Measurements from ENCODE around the gene C10orf71. TPM values are rescaled to one million over a fixed set of nuclear protein-coding genes. Genes with fewer than 3 reads are reported as not detected.

C10orf71 gene
- polyA plus RNA-seq, 1 of the 3 experiments (the other 2 are of a cell fraction) = not detected

- ChIA-PET CTCF (interaction anchor here (0.6 to 2.6 kb wide), 2 partner anchors 8 to 109 kb away, joined by 3 to 7 read pairs; no protein-coding TSS in a partner anchor), POLR2A (no interaction called here)
- no peak overlapping the region for H3K9ac ChIP-seq
- H3K4me2 ChIP-seq = no peak overlapping the region
- H3K27ac ChIP-seq (ENCODE audit: low read depth in 2 of 2, low read length in 1 of 2) = no peak overlapping the region
- no peak overlapping the region for H3K4me3 ChIP-seq (ENCODE audit: low read depth in 2 of 2, low read length in 1 of 2)
- DNase-seq = no peak
- 47% methylated on average over 4 of the region's 4 CpGs for WGBS (ENCODE audit: low lambda C conversion rate)
- no peaks in the 10 kb centered on the region for H4K20me1 ChIP-seq (ENCODE audit: insufficient read depth)
- H3K79me2 ChIP-seq (ENCODE audit: insufficient read depth) = no peaks in the 10 kb centered on the region
- no peaks in the 10 kb centered on the region for H3K9me3 ChIP-seq
- TF ChIP-seq RAD21 (IDR thresholded peaks at IDR 0.05; ENCODE audit: low read length) (no peak), FOXJ3 (CRISPR knock-in tag; IDR thresholded peaks at IDR 0.05) (no peak), USF1 (IDR thresholded peaks at IDR 0.05; ENCODE audit: borderline replicate concordance, low read depth) (no peak), GATA2 (CRISPR knock-in tag; IDR thresholded peaks at IDR 0.05) (no peak)
- no peaks in the 10 kb centered on the region for H3K9me2 ChIP-seq
- no peaks in the 10 kb centered on the region for H3K36me3 ChIP-seq (replicated peaks in 1 of 2; ENCODE audit: control insufficient read depth in 1 of 2, insufficient read depth in 2 of 2, low read length in 1 of 2)
- no peaks in the 10 kb centered on the region for H3K27me3 ChIP-seq (ENCODE audit: insufficient read depth)
- H2AFZ ChIP-seq (ENCODE audit: low read depth) = no peak overlapping the region
- peaks cover 0 to 48% of the 10 kb centered on the region in 2 experiments; a peak in 2 of 4 replicates for H3K4me1 ChIP-seq (ENCODE audit: control insufficient read depth in 1 of 2, insufficient read depth in 2 of 2, low read depth in 1 of 2, low read length in 1 of 2)
- no peaks in the 10 kb centered on the region for H3F3A ChIP-seq (replicated peaks; ENCODE audit: insufficient read depth)
Measured at GRCh38 chr10:49286686-49287085, 12.3 kb upstream of the C10orf71 start.

GRCh38 chr10:49287689-49288340 lies 11.2 kb upstream of the C10orf71 start:
- H3K27me3 ChIP-seq (ENCODE audit: insufficient read depth) = no peaks in the 10 kb centered on the region
- H3K4me2 ChIP-seq = no peak overlapping the region
- no peaks in the 10 kb centered on the region for H3K9me2 ChIP-seq
- peaks cover 0 to 47% of the 10 kb centered on the region in 2 experiments; a peak in 2 of 4 replicates for H3K4me1 ChIP-seq (ENCODE audit: control insufficient read depth in 1 of 2, insufficient read depth in 2 of 2, low read depth in 1 of 2, low read length in 1 of 2)
- no peaks in the 10 kb centered on the region for H3F3A ChIP-seq (replicated peaks; ENCODE audit: insufficient read depth)
- no peak overlapping the region for H3K9ac ChIP-seq
- H3K79me2 ChIP-seq (ENCODE audit: insufficient read depth) = no peaks in the 10 kb centered on the region
- WGBS (ENCODE audit: low lambda C conversion rate) = 47% methylated on average over 7 of the region's 9 CpGs
- H3K9me3 ChIP-seq = no peaks in the 10 kb centered on the region
- TF ChIP-seq RAD21 (IDR thresholded peaks at IDR 0.05; ENCODE audit: low read length) = no peak
- TF ChIP-seq NFIC (IDR thresholded peaks at IDR 0.05; ENCODE audit: borderline replicate concordance) = no peak
- no peak overlapping the region for H3K4me3 ChIP-seq (ENCODE audit: low read depth in 2 of 2, low read length in 1 of 2)
- H3K36me3 ChIP-seq (replicated peaks in 1 of 2; ENCODE audit: control insufficient read depth in 1 of 2, insufficient read depth in 2 of 2, low read length in 1 of 2) = no peaks in the 10 kb centered on the region
- H2AFZ ChIP-seq (ENCODE audit: low read depth) = no peak overlapping the region
- CTCF ChIA-PET = interaction anchor here (1.1 to 2.6 kb wide), 3 partner anchors 9 to 123 kb away, joined by 3 to 7 read pairs (median 4); no protein-coding TSS in a partner anchor
- no peaks in the 10 kb centered on the region for H4K20me1 ChIP-seq (ENCODE audit: insufficient read depth)
- POLR2A ChIA-PET = no interaction called here
- H3K27ac ChIP-seq (ENCODE audit: low read depth in 2 of 2, low read length in 1 of 2) = no peak overlapping the region
- DNase-seq = no peak

- Histone ChIP-seq H3K4me2 (no peak overlapping the region), H3F3A (replicated peaks; ENCODE audit: insufficient read depth) (no peaks in the 10 kb centered on the region), H4K20me1 (ENCODE audit: insufficient read depth) (no peaks in the 10 kb centered on the region), H3K79me2 (ENCODE audit: insufficient read depth) (no peaks in the 10 kb centered on the region), H2AFZ (ENCODE audit: low read depth) (no peak overlapping the region), H3K27ac (ENCODE audit: low read depth in 2 of 2, low read length in 1 of 2) (no peak overlapping the region), H3K9me3 (no peaks in the 10 kb centered on the region), H3K4me3 (ENCODE audit: low read depth in 2 of 2, low read length in 1 of 2) (no peak overlapping the region), H3K27me3 (ENCODE audit: insufficient read depth) (no peaks in the 10 kb centered on the region), H3K4me1 (ENCODE audit: control insufficient read depth in 1 of 2, insufficient read depth in 2 of 2, low read depth in 1 of 2, low read length in 1 of 2) (peaks cover 0 to 41% of the 10 kb centered on the region in 2 experiments; a peak in 2 of 4 replicates), H3K9me2 (no peaks in the 10 kb centered on the region), H3K9ac (no peak overlapping the region), H3K36me3 (replicated peaks in 1 of 2; ENCODE audit: control insufficient read depth in 1 of 2, insufficient read depth in 2 of 2, low read length in 1 of 2) (no peaks in the 10 kb centered on the region)
- TF ChIP-seq IRF3 (IDR thresholded peaks at IDR 0.05; ENCODE audit: low read depth, low read length) = no peak
- no peak for TF ChIP-seq JUND (IDR thresholded peaks at IDR 0.05)
- POLR2A ChIA-PET = no interaction called here
- CTCF ChIA-PET = interaction anchor here (1.2 to 2.6 kb wide), 2 partner anchors 10 to 119 kb away, joined by 4 to 7 read pairs; no protein-coding TSS in a partner anchor
- DNase-seq = no peak
- WGBS (ENCODE audit: low lambda C conversion rate) = 30% methylated on average over 4 of the region's 10 CpGs
Measured at GRCh38 chr10:49288341-49289065, 10.5 kb upstream of the C10orf71 start.

Data from SK-N-SH (cell line).